Inferior parietal cortex (tissue), 1 donor: ENCODE measurements around the gene MCM7.
"Not testable (repeated sequence)": the region's sequence is repeated elsewhere in the genome, so short reads cannot be mapped to it uniquely, and the experiment has no call there.

Experiments
- DNase-seq: peaks from one replicate; pipeline ENCODE4 v3.0.0-alpha.2; 2016; ENCODE audit errors: extremely low spot score

The MCM7 gene

GRCh38 chr7:100101016-100101862 lies at the start of gene MCM7, which contains the start of gene AP4M1:
TSS of gene MCM7 (minus strand) at chr7:100101397. CDS start at chr7:100101294, 103 bp downstream.
TSS of gene AP4M1 (plus strand) at chr7:100101643. CDS start at chr7:100101715, 72 bp downstream.
- peak; percentile 100 for DNase-seq

- DNase-seq, result peak; percentile 99
These were observed 47.5 kb upstream of the MCM7 start, which contains the start of gene LAMTOR4 for GRCh38 chr7:100148559-100149328. TSS of gene LAMTOR4 (plus strand) at chr7:100148918. CDS start at chr7:100148973, 55 bp downstream.

DNA sequence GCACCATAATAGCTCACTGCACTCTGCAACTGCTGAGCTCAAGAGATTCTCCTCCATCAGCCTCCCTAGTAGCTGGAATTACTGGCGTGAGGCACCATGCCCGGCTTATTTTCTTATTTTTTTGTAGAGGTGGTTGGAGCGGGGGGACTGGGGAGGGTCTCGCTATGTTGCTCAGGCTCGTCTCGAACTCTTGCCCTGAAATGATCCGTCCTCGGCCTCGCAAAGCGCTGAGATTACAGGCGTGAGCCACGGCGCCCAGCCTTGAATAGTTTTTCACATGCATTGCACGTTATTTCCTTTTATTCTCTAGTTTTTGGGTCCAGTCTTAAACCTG lies 47.0 kb upstream of the MCM7 start:
- no peak for DNase-seq

GRCh38 chr7:100147278-100147677 lies 46.1 kb upstream of the MCM7 start:
- DNase-seq, result no peak

- not testable (repeated sequence) for DNase-seq
These were observed 45.2 kb upstream of the MCM7 start for GRCh38 chr7:100146350-100146749.

- no peak for DNase-seq
These were observed 41.3 kb upstream of the MCM7 start for GRCh38 chr7:100142461-100142860.

DNA sequence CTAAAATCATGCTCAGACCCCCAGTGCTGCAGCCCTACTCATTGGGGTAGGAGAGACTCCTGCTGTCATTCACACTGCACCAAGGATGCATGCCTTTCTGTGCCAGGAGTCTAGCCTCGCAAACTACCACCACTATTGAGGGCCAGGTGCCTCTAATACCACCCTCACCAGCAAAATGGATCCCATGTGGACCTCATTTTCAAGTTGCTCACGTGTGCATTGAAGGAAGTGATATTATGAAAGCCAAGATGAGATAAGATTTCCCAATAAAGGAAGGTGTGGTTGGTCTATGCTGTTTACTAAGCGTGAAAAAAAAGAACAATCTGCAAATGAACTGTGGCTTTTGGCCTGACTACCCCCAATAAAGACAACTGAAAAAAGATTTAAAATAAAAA lies 40.4 kb upstream of the MCM7 start:
- DNase-seq, result no peak

DNA sequence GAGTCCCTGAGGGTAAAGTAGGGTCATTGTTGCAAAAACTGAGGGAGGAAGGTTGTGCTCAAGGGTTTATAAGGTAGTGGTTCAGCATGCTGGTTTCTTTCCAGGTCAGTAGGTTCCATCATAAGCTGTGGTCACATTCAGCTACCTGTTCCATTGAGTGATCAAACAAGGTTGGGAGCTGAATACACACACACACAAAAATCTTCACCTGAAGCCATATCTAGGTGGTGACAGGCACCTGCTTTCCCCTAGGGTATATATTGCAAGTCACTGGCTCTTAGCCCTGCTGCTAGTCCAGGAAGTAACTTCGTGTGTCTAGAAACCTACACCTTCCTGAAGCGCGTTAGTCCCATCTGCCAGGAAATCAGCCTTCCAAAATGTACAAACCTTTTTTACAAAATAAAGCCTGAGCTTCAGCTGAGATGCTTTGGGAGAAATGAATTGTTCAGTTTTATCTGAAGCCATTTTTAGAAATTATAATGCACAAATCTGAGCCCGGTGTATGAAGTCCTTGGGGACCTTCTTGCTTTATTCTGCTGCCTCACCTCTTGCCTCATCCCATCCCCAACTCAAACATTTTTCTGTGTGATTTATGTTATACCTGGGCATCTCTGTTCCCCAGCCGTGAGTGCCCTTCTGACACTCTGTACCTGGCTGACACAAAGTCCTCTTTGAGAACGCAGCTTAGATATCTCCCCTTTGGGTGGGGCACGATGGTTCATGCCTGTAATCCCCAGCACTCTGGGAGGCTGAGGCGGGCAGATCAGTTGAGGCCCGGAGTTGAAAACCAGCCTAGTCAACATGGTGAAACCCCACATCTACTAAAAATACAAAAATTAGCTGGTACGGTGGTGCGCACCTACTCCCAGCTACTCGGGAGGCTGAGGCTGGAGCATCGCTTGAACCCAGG lies 36.9 kb upstream of the MCM7 start:
- no peak for DNase-seq

GRCh38 chr7:100132697-100133151 lies 31.5 kb upstream of the MCM7 start:
- peak; percentile 52 for DNase-seq

- no peak for DNase-seq
These were observed 30.9 kb upstream of the MCM7 start for GRCh38 chr7:100132126-100132525.

GRCh38 chr7:100130608-100131453 lies 29.6 kb upstream of the MCM7 start:
- peak; percentile 77 for DNase-seq

DNA sequence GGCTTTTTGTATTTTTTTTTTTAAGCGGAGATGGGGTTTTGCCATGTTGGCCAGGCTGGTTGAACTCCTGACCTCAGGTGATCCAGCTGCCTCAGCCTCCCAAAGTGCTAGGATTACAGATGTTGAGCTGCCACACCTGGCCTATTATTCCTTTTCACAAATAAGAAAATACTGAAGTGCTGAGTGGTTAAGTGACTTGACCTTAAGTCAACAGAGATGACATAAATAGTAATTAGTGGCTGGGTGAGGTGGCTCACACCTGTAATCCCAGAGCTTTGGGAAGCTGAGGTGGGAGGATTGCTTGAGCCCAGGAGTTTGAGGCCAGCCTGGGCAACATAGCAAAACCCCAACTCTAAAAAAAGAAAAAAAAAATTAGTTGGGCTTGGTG lies 29.0 kb upstream of the MCM7 start:
- not testable (repeated sequence) for DNase-seq

DNA sequence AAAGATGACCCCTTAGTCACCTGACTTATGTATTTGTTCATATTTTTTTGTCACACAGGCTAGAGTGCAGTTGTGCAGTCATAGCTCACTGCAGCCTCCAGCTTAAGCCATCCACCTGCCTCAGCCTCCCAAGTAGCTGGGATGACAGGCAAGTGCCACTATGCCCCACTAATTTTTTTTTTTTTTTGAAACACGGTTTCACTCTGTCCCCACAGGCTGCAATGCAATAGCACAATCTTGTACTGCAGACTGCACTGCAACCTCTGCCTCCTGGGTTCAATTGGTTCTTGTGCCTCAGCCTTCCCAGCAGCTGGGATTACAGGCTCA lies 27.4 kb upstream of the MCM7 start:
- no peak for DNase-seq

- no peak for DNase-seq
These were observed 26.9 kb upstream of the MCM7 start for GRCh38 chr7:100127866-100128636.

DNA sequence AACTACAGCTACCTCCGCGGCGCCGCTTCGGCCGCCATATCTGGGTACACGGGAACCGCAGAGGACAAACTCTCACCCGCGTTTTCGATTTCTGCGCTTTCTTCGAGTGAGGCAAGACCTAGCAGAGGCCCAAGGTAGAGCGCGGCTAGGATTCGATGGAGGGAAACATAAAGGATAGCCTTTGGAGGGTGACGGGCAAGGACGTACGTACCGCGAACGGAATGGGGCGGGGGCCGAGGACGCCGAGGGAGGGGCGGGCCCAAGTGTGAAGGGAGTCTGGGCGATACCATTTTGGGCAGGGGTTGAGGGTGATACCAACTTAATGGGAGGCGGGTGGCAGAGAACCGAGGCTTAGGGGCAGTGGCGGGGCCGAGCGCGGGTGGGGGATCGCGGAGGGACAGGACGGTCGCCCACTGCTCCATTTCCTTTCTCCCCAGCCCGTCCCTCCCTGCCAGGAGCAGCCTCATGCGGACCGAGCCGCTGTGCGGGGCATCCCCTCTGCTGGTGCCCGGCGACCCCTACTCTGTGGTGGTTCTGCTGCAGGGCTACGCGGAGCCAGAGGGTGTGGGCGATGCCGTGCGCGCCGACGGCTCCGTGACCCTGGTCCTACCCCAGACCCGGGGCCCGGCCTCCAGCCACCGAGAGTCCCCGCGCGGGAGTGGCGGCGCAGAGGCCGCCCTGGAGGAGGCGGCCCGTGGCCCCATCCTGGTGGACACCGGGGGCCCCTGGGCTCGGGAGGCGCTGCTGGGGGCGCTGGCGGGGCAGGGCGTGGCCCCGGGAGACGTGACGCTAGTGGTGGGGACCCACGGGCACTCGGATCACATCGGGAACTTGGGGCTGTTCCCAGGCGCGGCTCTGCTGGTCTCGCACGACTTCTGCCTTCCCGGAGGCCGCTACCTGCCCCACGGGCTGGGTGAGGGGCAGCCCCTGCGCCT lies 26.0 kb upstream of the MCM7 start, which contains the start of gene MBLAC1:
Gene MBLAC1 (plus strand): TSS at position 37 of the 935 bp plus-strand sequence. CDS start 429 bp downstream, at position 466.
- DNase-seq, result peak; percentile 94

- DNase-seq, result no peak
These were observed 25.2 kb upstream of the MCM7 start for GRCh38 chr7:100126239-100126930.

- no peak for DNase-seq
These were observed 23.4 kb upstream of the MCM7 start for GRCh38 chr7:100124301-100125230.
